ENCODE data around the gene TMEM175. TPM values are rescaled to one million over a fixed set of nuclear protein-coding genes. Genes with fewer than 3 reads are reported as not detected.

Gene TMEM175
- total and polyA plus RNA-seq, 9 of the 15 experiments (the other 6 are each of a cell fraction or from before 2014, with no cell fraction given), result 0.13 to 30.9 (median 9.4) TPM

GRCh38 chr4:973431-974397 lies 41.5 kb downstream of the TMEM175 start, which contains the start of gene DGKQ (continued):
- TF ChIP-seq POLR2AphosphoS5 (IDR thresholded peaks at IDR 0.05; ENCODE audit: control insufficient read depth, insufficient read depth, low read depth, low read length), result peak; percentile 16; the same call in 1 of the 2 replicates
- no peak for TF ChIP-seq ZNF124 (CRISPR knock-in tag; IDR thresholded peaks at IDR 0.05)
- TF ChIP-seq, protein P1, sequence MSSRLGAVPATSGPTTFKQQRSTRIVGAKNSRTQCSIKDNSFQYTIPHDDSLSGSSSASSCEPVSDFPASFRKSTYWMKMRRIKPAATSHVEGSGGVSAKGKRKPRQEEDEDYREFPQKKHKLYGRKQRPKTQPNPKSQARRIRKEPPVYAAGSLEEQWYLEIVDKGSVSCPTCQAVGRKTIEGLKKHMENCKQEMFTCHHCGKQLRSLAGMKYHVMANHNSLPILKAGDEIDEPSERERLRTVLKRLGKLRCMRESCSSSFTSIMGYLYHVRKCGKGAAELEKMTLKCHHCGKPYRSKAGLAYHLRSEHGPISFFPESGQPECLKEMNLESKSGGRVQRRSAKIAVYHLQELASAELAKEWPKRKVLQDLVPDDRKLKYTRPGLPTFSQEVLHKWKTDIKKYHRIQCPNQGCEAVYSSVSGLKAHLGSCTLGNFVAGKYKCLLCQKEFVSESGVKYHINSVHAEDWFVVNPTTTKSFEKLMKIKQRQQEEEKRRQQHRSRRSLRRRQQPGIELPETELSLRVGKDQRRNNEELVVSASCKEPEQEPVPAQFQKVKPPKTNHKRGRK (tag; IDR thresholded peaks at IDR 0.05), result no peak
- no peak for TF ChIP-seq HNRNPLL (IDR thresholded peaks at IDR 0.05; ENCODE audit: low read depth, low read length, poor library complexity, severe bottlenecking)
- TF ChIP-seq ARNT (IDR thresholded peaks at IDR 0.05), result no peak
- no peak for TF ChIP-seq LARP7 (IDR thresholded peaks at IDR 0.05)
- TF ChIP-seq, protein P2, sequence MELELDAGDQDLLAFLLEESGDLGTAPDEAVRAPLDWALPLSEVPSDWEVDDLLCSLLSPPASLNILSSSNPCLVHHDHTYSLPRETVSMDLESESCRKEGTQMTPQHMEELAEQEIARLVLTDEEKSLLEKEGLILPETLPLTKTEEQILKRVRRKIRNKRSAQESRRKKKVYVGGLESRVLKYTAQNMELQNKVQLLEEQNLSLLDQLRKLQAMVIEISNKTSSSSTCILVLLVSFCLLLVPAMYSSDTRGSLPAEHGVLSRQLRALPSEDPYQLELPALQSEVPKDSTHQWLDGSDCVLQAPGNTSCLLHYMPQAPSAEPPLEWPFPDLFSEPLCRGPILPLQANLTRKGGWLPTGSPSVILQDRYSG (tag; conservative IDR thresholded peaks at IDR 0.05; ENCODE audit: low read depth), result no peak
- no peak for TF ChIP-seq ZNF778 (CRISPR knock-in tag; IDR thresholded peaks at IDR 0.05)
- TF ChIP-seq ZNF143 (CRISPR knock-in tag; IDR thresholded peaks at IDR 0.05), result no peak
- no peak for TF ChIP-seq RBM34 (IDR thresholded peaks at IDR 0.05; ENCODE audit: borderline replicate concordance, insufficient read depth, low read length)
- no peak for TF ChIP-seq BRD9 (IDR thresholded peaks at IDR 0.05; ENCODE audit: low read depth, partially characterized antibody)
- TF ChIP-seq ZNF507 (tag; conservative IDR thresholded peaks at IDR 0.05), result no peak
- peak; percentile 60 to 66; a peak in 3 of 4 replicates for TF ChIP-seq NRF1 (conservative IDR thresholded peaks at IDR 0.05 in 1 of 2, IDR thresholded peaks at IDR 0.05 in 1 of 2)
- TF ChIP-seq SFPQ (IDR thresholded peaks at IDR 0.05; ENCODE audit: low read depth, low read length), result no peak
- no peak for TF ChIP-seq SREBF2 (CRISPR knock-in tag; IDR thresholded peaks at IDR 0.05)
- TF ChIP-seq SIX5 (IDR thresholded peaks at IDR 0.05; ENCODE audit: borderline replicate concordance in 1 of 2, insufficient read depth in 1 of 2, low read depth in 1 of 2, low read length in 2 of 2), result no peak
- TF ChIP-seq IRF1 (CRISPR knock-in tag; IDR thresholded peaks at IDR 0.05; ENCODE audit: borderline replicate concordance), result no peak
- TF ChIP-seq BRD4 (IDR thresholded peaks at IDR 0.05), result no peak
- TF ChIP-seq, protein P3, sequence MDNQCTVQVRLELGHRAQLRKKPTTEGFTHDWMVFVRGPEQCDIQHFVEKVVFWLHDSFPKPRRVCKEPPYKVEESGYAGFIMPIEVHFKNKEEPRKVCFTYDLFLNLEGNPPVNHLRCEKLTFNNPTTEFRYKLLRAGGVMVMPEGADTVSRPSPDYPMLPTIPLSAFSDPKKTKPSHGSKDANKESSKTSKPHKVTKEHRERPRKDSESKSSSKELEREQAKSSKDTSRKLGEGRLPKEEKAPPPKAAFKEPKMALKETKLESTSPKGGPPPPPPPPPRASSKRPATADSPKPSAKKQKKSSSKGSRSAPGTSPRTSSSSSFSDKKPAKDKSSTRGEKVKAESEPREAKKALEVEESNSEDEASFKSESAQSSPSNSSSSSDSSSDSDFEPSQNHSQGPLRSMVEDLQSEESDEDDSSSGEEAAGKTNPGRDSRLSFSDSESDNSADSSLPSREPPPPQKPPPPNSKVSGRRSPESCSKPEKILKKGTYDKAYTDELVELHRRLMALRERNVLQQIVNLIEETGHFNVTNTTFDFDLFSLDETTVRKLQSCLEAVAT (IDR thresholded peaks at IDR 0.05), result no peak
- TF ChIP-seq NEUROD1 (IDR thresholded peaks at IDR 0.05; ENCODE audit: borderline replicate concordance, low read depth, low read length, partially characterized antibody), result no peak

All from K562 (cell line).